Measurements from ENCODE around the gene PTGIS.

Gene PTGIS

DNA sequence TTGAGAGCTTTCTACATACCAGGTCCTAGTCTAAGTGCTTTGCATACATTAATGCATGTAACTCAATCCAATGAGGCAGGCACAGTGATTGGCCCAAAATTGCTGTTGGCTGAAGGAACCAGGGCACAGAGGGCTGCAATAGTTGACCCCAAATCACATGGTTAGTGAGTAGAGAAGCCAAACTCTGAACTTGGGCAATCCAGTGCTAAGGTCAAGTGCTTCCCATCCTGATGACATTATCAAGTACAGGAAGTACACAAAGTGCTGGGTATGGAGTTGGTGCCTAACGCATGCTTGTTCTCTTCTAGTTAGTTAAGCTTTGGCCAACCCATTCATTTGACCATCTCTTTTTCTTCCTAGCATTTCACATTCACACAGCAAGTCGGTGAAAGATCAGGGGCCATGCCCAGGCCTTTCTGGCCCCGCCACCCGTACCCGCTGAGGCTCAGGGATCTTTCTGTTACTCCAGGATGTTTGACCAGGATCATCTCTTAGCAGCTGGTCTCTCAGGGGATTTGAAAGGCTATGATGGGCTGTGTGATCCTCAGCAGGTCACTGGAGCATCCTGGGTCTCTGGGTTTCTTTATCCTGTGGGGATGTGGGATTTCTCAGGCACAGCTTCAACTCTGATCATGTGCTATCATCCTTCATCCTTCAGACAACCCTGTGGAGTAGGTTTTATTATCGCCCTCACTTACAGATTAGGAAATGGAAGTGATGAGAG is 92.5 kb downstream of the PTGIS start:
- DNase-seq (ENCODE audit: low read depth), result no peak
- no peak overlapping the region for H3K4me3 ChIP-seq (ENCODE audit: low read length)
- TF ChIP-seq, protein P1, sequence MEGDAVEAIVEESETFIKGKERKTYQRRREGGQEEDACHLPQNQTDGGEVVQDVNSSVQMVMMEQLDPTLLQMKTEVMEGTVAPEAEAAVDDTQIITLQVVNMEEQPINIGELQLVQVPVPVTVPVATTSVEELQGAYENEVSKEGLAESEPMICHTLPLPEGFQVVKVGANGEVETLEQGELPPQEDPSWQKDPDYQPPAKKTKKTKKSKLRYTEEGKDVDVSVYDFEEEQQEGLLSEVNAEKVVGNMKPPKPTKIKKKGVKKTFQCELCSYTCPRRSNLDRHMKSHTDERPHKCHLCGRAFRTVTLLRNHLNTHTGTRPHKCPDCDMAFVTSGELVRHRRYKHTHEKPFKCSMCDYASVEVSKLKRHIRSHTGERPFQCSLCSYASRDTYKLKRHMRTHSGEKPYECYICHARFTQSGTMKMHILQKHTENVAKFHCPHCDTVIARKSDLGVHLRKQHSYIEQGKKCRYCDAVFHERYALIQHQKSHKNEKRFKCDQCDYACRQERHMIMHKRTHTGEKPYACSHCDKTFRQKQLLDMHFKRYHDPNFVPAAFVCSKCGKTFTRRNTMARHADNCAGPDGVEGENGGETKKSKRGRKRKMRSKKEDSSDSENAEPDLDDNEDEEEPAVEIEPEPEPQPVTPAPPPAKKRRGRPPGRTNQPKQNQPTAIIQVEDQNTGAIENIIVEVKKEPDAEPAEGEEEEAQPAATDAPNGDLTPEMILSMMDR (conservative IDR thresholded peaks at IDR 0.05; ENCODE audit: low read length), result no peak

DNA sequence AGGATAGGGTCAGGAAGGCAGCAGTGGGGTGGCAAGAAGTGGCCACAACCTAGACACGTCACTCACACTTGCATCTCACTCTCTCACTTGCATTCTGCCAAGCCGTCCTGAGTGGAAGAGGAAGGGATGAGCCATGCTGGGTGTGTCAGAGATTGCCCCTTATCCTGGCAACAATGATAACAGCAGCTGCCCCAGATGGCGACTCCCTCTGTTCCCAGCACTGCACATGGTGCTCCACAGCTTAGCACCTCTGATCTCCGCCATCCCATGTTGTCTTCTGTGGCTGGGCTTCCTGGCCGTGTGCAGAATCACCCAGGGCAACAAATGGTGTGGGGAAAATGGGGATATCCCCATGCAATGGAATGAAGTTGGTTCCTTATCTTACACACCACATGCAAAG is 96.5 kb downstream of the PTGIS start:
- no peak overlapping the region for H3K4me3 ChIP-seq (ENCODE audit: low read length)
- TF ChIP-seq, protein P1 (conservative IDR thresholded peaks at IDR 0.05; ENCODE audit: low read length), result no peak
- DNase-seq (ENCODE audit: low read depth), result no peak

DNA sequence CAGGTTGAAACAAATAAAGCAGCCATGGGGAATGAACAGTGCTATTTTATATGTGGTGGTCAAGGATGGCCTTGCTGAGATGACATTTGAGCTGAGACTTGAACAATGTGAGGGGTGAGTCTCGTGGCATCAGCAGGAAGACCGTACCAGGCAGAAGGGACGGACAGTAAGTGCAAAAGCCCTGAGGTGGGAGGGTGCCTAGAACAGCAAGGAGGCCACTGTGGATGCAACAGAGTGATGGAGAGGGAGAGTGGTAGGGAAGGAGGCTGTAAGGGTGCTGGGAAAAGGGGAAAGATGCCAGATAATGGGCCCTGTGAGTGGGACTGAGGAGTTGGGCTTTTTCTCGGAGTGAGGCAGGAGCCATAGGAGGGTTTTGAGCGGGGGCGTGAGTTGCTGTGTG is 97.0 kb downstream of the PTGIS start:
- TF ChIP-seq, protein P1 (conservative IDR thresholded peaks at IDR 0.05; ENCODE audit: low read length), result no peak
- no peak overlapping the region for H3K4me3 ChIP-seq (ENCODE audit: low read length)
- DNase-seq (ENCODE audit: low read depth), result no peak

DNA sequence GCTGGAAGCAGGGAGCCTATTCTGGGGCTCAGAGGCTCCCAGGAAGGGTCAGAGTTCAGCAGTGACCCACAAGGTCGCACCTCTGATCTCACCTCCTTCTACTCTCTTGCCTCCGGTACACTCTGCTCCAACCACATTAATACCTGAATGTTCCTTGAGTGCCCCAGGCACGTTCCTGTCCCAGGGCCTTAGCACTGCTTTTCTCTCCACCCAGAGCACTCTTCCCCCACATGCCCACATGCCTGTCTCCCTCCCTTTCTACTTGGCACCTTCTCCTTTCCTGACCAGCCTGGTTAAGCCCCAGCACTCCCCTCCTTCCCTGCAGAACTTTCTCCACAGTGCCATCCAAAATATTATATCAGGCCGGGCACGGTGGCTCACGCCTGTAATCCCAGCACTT is 98.9 kb downstream of the PTGIS start:
- no peak overlapping the region for H3K4me3 ChIP-seq (ENCODE audit: low read length)
- TF ChIP-seq, protein P1 (conservative IDR thresholded peaks at IDR 0.05; ENCODE audit: low read length), result no peak
- no peak for DNase-seq (ENCODE audit: low read depth)

DNA sequence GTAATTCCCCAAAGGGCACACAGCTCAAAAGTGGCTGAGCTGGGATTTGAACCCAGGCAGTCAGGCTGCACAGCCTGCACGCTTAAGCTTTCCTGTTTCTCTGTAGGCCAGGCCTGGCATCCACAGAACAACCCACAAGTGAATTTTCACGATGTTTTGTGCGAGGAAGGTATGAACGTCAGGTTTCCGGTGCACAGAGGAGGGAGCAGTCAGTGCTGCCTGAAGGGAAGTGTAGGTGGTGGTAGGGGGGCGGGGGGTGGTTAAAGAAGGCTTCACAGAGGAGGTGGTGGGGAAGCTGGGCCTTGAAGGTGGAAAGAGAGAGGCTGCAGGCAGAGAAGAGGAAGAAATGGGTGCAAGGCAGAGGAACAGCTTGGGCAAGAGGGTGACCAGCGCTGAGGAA is 99.5 kb downstream of the PTGIS start:
- no peak overlapping the region for H3K4me3 ChIP-seq (ENCODE audit: low read length)
- no peak for DNase-seq (ENCODE audit: low read depth)
- TF ChIP-seq, protein P1 (conservative IDR thresholded peaks at IDR 0.05; ENCODE audit: low read length), result no peak

DNA sequence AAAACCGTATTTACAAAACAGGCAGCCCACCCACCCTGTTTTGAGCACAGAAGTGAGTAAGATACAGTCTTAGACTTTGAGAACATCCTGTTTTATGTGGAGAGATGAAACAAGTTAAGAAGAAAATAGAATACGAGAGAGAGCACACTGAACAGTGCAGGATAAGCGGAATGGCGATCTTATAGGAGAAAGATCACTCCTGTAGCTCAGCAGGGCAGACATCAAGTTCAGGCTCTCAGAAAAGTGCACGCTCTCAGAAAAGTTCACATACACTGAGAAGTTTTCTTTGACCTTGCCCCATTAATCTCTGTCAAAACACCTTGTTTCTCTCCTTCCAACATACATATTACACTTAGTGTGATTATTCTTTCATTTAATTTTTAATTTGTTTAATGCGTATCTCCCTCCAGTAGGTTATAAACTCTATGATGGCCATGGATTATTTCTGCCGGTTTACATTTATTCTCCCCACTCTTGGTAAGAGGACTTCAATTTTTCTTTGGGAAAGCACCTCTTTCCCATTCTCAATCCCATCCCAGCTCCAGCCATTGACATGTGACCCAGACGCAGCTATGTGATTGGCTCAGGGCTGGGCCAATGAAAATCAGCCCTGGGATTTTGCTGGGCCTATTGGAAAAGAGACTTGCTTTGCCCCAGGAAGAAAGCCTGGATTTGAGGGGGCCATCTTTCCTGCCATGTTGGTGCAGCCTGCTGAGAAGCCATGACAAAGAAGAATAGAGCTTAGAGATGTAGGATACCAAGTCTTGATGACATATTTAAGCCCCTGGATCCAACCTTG is 101.6 kb downstream of the PTGIS start:
- DNase-seq (ENCODE audit: low read depth), result no peak
- TF ChIP-seq, protein P1 (conservative IDR thresholded peaks at IDR 0.05; ENCODE audit: low read length), result no peak
- no peak overlapping the region for H3K4me3 ChIP-seq (ENCODE audit: low read length)

DNA sequence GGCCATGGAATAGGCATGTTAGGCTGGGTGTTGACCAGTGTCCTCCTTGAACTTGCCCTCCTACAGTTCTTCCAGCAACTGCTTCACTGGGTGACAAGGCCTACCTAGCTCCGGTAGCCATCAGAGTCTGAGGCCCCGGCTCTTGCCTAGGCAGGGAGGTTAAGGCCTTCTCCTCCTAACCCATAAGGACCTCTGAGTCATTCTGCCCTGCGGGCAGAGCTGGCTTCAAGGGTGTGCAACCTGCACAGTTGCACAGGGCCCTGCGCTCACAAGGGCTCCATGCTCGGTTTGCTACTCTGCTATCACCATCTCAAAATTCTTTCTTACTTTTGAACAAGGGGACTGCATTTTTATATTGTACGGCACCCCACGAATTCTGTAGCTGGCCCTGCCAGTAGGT is 103.4 kb downstream of the PTGIS start:
- TF ChIP-seq, protein P1 (conservative IDR thresholded peaks at IDR 0.05; ENCODE audit: low read length), result no peak
- no peak for DNase-seq (ENCODE audit: low read depth)

More for the DNA sequence above, 103.4 kb downstream of the PTGIS start:
- H3K4me3 ChIP-seq (ENCODE audit: low read length), result no peak overlapping the region
